SU-DHL-6 (cell line): ENCODE results near the gene TOM1L2.

Experiments used
- H2AFZ ChIP-seq: fragments of 200-600 bp; sonication (generic); 2 replicates; pipeline ENCODE4 v1.6.1; 2014; ENCODE audit warnings: low read depth, mild to moderate bottlenecking, moderate library complexity, mixed read lengths, antibody characterized with exemption, low read length; ENCODE audit not compliant: severe bottlenecking
- H3F3A ChIP-seq: fragments of 200-600 bp; shearing (Covaris generic); 2 replicates; pipeline ENCODE4 v1.6.0; 2016; ENCODE audit warnings: antibody characterized with exemption, mild to moderate bottlenecking; ENCODE audit not compliant: insufficient read depth
- H3K27ac ChIP-seq: fragments of 200-600 bp; sonication (generic); 2 replicates; pipeline ENCODE4 v1.5.1; 2016; ENCODE audit warnings: low read depth, mild to moderate bottlenecking, low read length, moderate library complexity, mixed read lengths
- H3K27me3 ChIP-seq: fragments of 200-600 bp; sonication (generic), shearing (Covaris generic); 2 replicates; pipeline ENCODE4 v1.6.0; 2014; ENCODE audit warnings: mild to moderate bottlenecking, low read length
- H3K36me3 ChIP-seq: fragments of 200-600 bp; sonication (generic); 2 replicates; pipeline ENCODE4 v1.6.1; 2014; ENCODE audit warnings: mild to moderate bottlenecking, low read length, mixed read lengths
- H3K4me2 ChIP-seq: fragments of 300-600, 200-600 bp; shearing (Covaris generic), sonication (generic); 2 replicates; pipeline ENCODE4 v1.6.0; 2014; ENCODE audit warnings: low read length, low read depth, mild to moderate bottlenecking; ENCODE audit not compliant: poor library complexity, severe bottlenecking
- H3K4me3 ChIP-seq: fragments of 200-600 bp; sonication (generic); 2 replicates; pipeline ENCODE4 v1.5.1; 2014; ENCODE audit warnings: antibody characterized with exemption, low read length, mild to moderate bottlenecking, mixed read lengths; ENCODE audit not compliant: insufficient read depth, poor library complexity, severe bottlenecking
- H3K79me2 ChIP-seq: fragments of 200-600 bp; sonication (generic); 2 replicates; pipeline ENCODE4 v1.6.1; 2014; ENCODE audit warnings: mild to moderate bottlenecking, low read length, moderate library complexity; ENCODE audit not compliant: insufficient read depth
- H3K9ac ChIP-seq: fragments of 200-600 bp; sonication (generic); 2 replicates; pipeline ENCODE4 v1.7.0; 2014; ENCODE audit warnings: mild to moderate bottlenecking, low read length
- H3K9me2 ChIP-seq: fragments of 200-600 bp; sonication (generic); replicated peaks from 2 replicates; pipeline ENCODE4 v1.6.1; 2014; ENCODE audit warnings: low read length; ENCODE audit not compliant: insufficient read depth
- H3K9me3 ChIP-seq: fragments of 200-600 bp; sonication (generic); 2 replicates; pipeline ENCODE4 v1.6.1; 2014; ENCODE audit warnings: low read length, mixed read lengths; ENCODE audit not compliant: insufficient read depth
- H4K20me1 ChIP-seq: fragments of 200-600 bp; sonication (generic); 2 replicates; pipeline ENCODE4 v1.6.1; 2014; ENCODE audit warnings: low read depth, mild to moderate bottlenecking, antibody characterized with exemption, low read length, moderate library complexity, mixed read lengths
- CTCF ChIP-seq: fragments of 200-600 bp; sonication (generic); IDR thresholded peaks from one replicate; pipeline ENCODE4 v1.5.1; 2017; ENCODE audit warnings: antibody characterized with exemption, mild to moderate bottlenecking, low read length, moderate library complexity; ENCODE audit not compliant: insufficient read depth, poor library complexity, severe bottlenecking
- EZH2phosphoT487 ChIP-seq: fragments of 200-600 bp; sonication (generic), shearing (Covaris generic); conservative IDR thresholded peaks from 2 replicates; pipeline ENCODE4 v1.6.1; 2018; ENCODE audit warnings: mild to moderate bottlenecking, antibody characterized with exemption, low read length, moderate library complexity, mixed read lengths

TOM1L2 gene

GRCh38 chr17:17865035-17865434 is 107.2 kb downstream of the TOM1L2 start:
- TF ChIP-seq CTCF: no peak
- TF ChIP-seq EZH2phosphoT487: no peak
- H2AFZ ChIP-seq: no peak overlapping the region
- H3K36me3 ChIP-seq: no peaks in the 10 kb centered on the region
- H3K27me3 ChIP-seq: no peaks in the 10 kb centered on the region
- H3K9ac ChIP-seq: no peak overlapping the region
- H3K4me2 ChIP-seq: no peak overlapping the region
- H3K9me2 ChIP-seq: no peaks in the 10 kb centered on the region
- H4K20me1 ChIP-seq: no peaks in the 10 kb centered on the region
- no peaks in the 10 kb centered on the region for H3K9me3 ChIP-seq
- H3K79me2 ChIP-seq: no peaks in the 10 kb centered on the region
- no peak overlapping the region for H3K27ac ChIP-seq
- H3K4me3 ChIP-seq: no peak overlapping the region
- no peaks in the 10 kb centered on the region for H3F3A ChIP-seq

DNA sequence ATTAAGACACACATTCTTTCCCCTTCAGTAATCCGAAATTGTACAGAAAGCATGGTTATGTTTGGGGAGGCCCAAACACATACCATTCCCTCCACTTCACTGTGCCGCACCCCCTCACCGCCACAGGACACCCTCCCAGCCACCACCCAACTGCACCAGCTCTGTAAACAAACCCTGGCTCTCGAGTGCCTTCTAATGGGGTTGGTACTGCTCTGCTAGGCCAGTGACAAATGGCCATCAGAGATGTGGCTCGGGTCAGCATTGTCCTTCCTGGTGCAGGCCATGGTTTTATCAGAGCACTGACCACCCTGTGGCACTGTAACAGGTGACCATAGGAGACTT is 111.5 kb downstream of the TOM1L2 start:
- no peak overlapping the region for H3K27ac ChIP-seq
- no peak overlapping the region for H2AFZ ChIP-seq
- no peaks in the 10 kb centered on the region for H3K27me3 ChIP-seq
- H3F3A ChIP-seq: no peaks in the 10 kb centered on the region
- TF ChIP-seq CTCF: no peak
- no peak for TF ChIP-seq EZH2phosphoT487
- no peaks in the 10 kb centered on the region for H4K20me1 ChIP-seq
- H3K4me2 ChIP-seq: no peak overlapping the region
- H3K36me3 ChIP-seq: no peaks in the 10 kb centered on the region
- H3K9me2 ChIP-seq: no peaks in the 10 kb centered on the region
- H3K9ac ChIP-seq: no peak overlapping the region
- H3K4me3 ChIP-seq: no peak overlapping the region
- H3K9me3 ChIP-seq: no peaks in the 10 kb centered on the region
- no peaks in the 10 kb centered on the region for H3K79me2 ChIP-seq

- no peaks in the 10 kb centered on the region for H4K20me1 ChIP-seq
- no peaks in the 10 kb centered on the region for H3K9me3 ChIP-seq
- H3K4me2 ChIP-seq: no peak overlapping the region
- H3K27me3 ChIP-seq: no peaks in the 10 kb centered on the region
- H3K9ac ChIP-seq: no peak overlapping the region
- H3K79me2 ChIP-seq: no peaks in the 10 kb centered on the region
- no peaks in the 10 kb centered on the region for H3K36me3 ChIP-seq
- H3K9me2 ChIP-seq: no peaks in the 10 kb centered on the region
- H3K4me3 ChIP-seq: no peak overlapping the region
- H2AFZ ChIP-seq: no peak overlapping the region
- no peak overlapping the region for H3K27ac ChIP-seq
- TF ChIP-seq EZH2phosphoT487: no peak
- peak; percentile 97 for TF ChIP-seq CTCF
- no peaks in the 10 kb centered on the region for H3F3A ChIP-seq
Measured at GRCh38 chr17:17859909-17860765, 112.1 kb downstream of the TOM1L2 start.
